Inferior parietal cortex (tissue), 1 donor: ENCODE results near the gene CD248.
"Not testable (repeated sequence)": the region's sequence is repeated elsewhere in the genome, so short reads cannot be mapped to it uniquely, and the experiment has no call there.

ENCODE experiments used
- DNase-seq: peaks from one replicate; pipeline ENCODE4 v3.0.0-alpha.2; 2016; ENCODE audit errors: extremely low spot score

Gene CD248

GRCh38 chr11:66316849-66317251 is at the start of gene CD248:
Gene CD248 (minus strand): TSS chr11:66317044. CDS start chr11:66317027, 17 bp downstream.
- DNase-seq = no peak

GRCh38 chr11:66365711-66366619 is 49.1 kb upstream of the CD248 start:
- DNase-seq = no peak

GRCh38 chr11:66365166-66365565 is 48.3 kb upstream of the CD248 start:
- DNase-seq = no peak

- no peak for DNase-seq
These were observed 47.1 kb upstream of the CD248 start for GRCh38 chr11:66363805-66364535.

GRCh38 chr11:66363187-66363601 is 46.4 kb upstream of the CD248 start:
- DNase-seq = no peak

- no peak for DNase-seq
These were observed 45.8 kb upstream of the CD248 start for GRCh38 chr11:66362481-66363147.

GRCh38 chr11:66361502-66361941 is 44.7 kb upstream of the CD248 start:
- no peak for DNase-seq

- DNase-seq = no peak
These were observed 43.7 kb upstream of the CD248 start for GRCh38 chr11:66360406-66361073.

GRCh38 chr11:66359662-66360087 is 42.8 kb upstream of the CD248 start:
- no peak for DNase-seq

GRCh38 chr11:66350560-66351235 is 33.9 kb upstream of the CD248 start:
- DNase-seq = not testable (repeated sequence)

- no peak for DNase-seq
These were observed 32.2 kb upstream of the CD248 start for GRCh38 chr11:66349084-66349386.

GRCh38 chr11:66347425-66348276 is 30.8 kb upstream of the CD248 start, which contains the start of gene B4GAT1:
Gene B4GAT1 (minus strand): TSS chr11:66347629. CDS start chr11:66347545, 84 bp downstream.
- peak; percentile 94 for DNase-seq

GRCh38 chr11:66346476-66347424 is 29.9 kb upstream of the CD248 start:
- DNase-seq = no peak

- DNase-seq = no peak
These were observed 28.4 kb upstream of the CD248 start for GRCh38 chr11:66345316-66345649.

GRCh38 chr11:66344550-66345315 is 27.9 kb upstream of the CD248 start, which contains the start of gene BRMS1:
Gene BRMS1 (minus strand): TSS chr11:66345104. CDS start chr11:66342234, 2,870 bp downstream.
- peak; percentile 98 for DNase-seq

- DNase-seq = no peak
These were observed 26.3 kb upstream of the CD248 start for GRCh38 chr11:66343176-66343575.

- no peak for DNase-seq
These were observed 24.8 kb upstream of the CD248 start for GRCh38 chr11:66341502-66342126.
